CD4-positive, alpha-beta T cell (primary cell): Measurements from ENCODE around the gene KLHL33. TPM values are rescaled to one million over a fixed set of nuclear protein-coding genes. Genes with fewer than 3 reads are reported as not detected.

Source experiments
- ATAC-seq: fragments of 200-7000 bp; cut with Tn5 transposase; one replicate; pipeline ENCODE4 v1.10.0; 2022; ENCODE audit warnings: mild to moderate bottlenecking; ENCODE audit not compliant: poor library complexity
- CTCF ChIA-PET: fragments of 350-600 bp; sonication (Branson Sonifier 250); formaldehyde crosslinking; loops from one replicate; lab custom pipeline; 2021; ENCODE audit warnings: antibody characterized with exemption, inconsistent platforms; lab: Charles Lee
- POLR2A ChIA-PET: fragments of 350-600 bp; sonication (Branson Sonifier 250); formaldehyde crosslinking; loops from one replicate; lab custom pipeline; 2021; ENCODE audit warnings: antibody characterized with exemption, inconsistent platforms; lab: Charles Lee
- DNase-seq, 14 experiments: peaks; one replicate each; pipeline ENCODE4 v3.0.0-alpha.2; 2013 to 2020; ENCODE audit warnings: mixed read lengths in 2 of 14
- H3K27ac ChIP-seq, 2 donors: one replicate each; pipeline versions ENCODE4 v1.5.1 to v1.7.0; 2013; ENCODE audit warnings: low read length in 2 of 2, low read depth in 1 of 2, mild to moderate bottlenecking in 1 of 2
- H3K27me3 ChIP-seq, 2 experiments: 1 replicate in 1 of 2; 2 replicates in 1 of 2; pipeline versions ENCODE4 v1.6.1 to v1.7.0; 2013; ENCODE audit warnings: low read length in 2 of 2, control low read depth in 1 of 2, mild to moderate bottlenecking in 1 of 2, moderate library complexity in 1 of 2; ENCODE audit not compliant: insufficient read depth in 2 of 2, control insufficient read depth in 1 of 2
- H3K36me3 ChIP-seq: one replicate; pipeline ENCODE4 v1.6.1; 2013; ENCODE audit warnings: low read length, control low read depth; ENCODE audit not compliant: insufficient read depth
- H3K4me1 ChIP-seq: one replicate; pipeline ENCODE4 v1.6.1; 2013; ENCODE audit warnings: low read length, control low read depth; ENCODE audit not compliant: insufficient read depth
- H3K4me3 ChIP-seq: one replicate; pipeline ENCODE4 v1.5.1; 2013; ENCODE audit warnings: mild to moderate bottlenecking, low read length, moderate library complexity
- H3K9me3 ChIP-seq, 2 experiments: 1 replicate in 1 of 2; 2 replicates in 1 of 2; pipeline versions ENCODE4 v1.6.1 to v1.7.0; 2013; ENCODE audit warnings: low read length in 2 of 2, mild to moderate bottlenecking in 2 of 2, control low read depth in 1 of 2, moderate library complexity in 1 of 2; ENCODE audit not compliant: control insufficient read depth in 1 of 2, insufficient read depth in 1 of 2
- H3K27ac Mint-ChIP-seq: one replicate; pipeline ENCODE4 v1.8.0; 2020; ENCODE audit warnings: mixed read lengths
- H3K27me3 Mint-ChIP-seq: one replicate; pipeline ENCODE4 v1.8.0; 2021; ENCODE audit warnings: mixed read lengths
- H3K36me3 Mint-ChIP-seq: one replicate; pipeline ENCODE4 v1.8.0; 2021; ENCODE audit warnings: low read depth, mixed read lengths
- H3K4me1 Mint-ChIP-seq: one replicate; pipeline ENCODE4 v1.8.0; 2021; ENCODE audit warnings: low read depth, mixed read lengths
- H3K4me3 Mint-ChIP-seq: one replicate; pipeline ENCODE4 v1.8.0; 2020; ENCODE audit warnings: mild to moderate bottlenecking, mixed read lengths
- H3K9me3 Mint-ChIP-seq: one replicate; pipeline ENCODE4 v1.8.0; 2020; ENCODE audit warnings: mixed read lengths
- intact Hi-C, 2 experiments: fragments of 100-400 bp; cut with DNase I in 1 of 2; cut with micrococcal nuclease in 1 of 2; formaldehyde crosslinking; loops; one replicate each; pipeline versions ENCODE4 v1.15.1 to v1.9.0; 2023 to 2025; cut with DNase I, micrococcal nuclease
- total RNA-seq, 174 experiments: library from RNA in 2 of 174; stranded (reverse) in 2 of 174; gene quantifications; one replicate each; pipeline ENCODE4 v1.2.3 and lab custom pipeline; 2021 to 2026
- TF ChIP-seq, protein P1 (sequence below): fragments of 200-600 bp; IDR thresholded peaks from one replicate; pipeline ENCODE4 v1.8.0; 2022; ENCODE audit warnings: antibody characterized with exemption, mild to moderate bottlenecking

Gene KLHL33
- total RNA-seq, 2 experiments from 2014 or later = 0.19 to 0.31 TPM

DNA sequence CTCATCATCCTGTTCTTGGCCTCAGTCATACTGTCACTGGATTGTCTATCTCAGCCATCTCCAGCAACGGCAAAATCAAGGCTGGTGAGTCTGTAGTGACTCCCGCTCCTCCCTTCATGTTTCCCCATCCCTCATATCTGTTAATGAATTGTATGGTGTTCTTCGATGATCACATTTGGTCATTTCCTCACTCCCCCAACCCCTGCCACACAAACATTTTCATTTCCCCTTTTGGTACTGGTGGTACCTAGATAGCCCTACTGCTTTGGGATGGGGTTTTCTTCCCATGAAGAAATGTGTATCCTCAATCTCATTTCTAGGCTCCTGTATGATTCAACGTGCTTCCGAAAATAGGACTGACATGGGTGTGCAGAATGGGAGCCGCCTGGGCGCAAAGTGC, 2.7 kb upstream of the KLHL33 start:
- Mint-ChIP-seq H3K27ac (no peak overlapping the region), H3K9me3 (no peaks in the 10 kb centered on the region), H3K36me3 (no peaks in the 10 kb centered on the region), H3K27me3 (no peaks in the 10 kb centered on the region), H3K4me3 (no peak overlapping the region), H3K4me1 (peaks cover 22% of the 10 kb centered on the region)
- Histone ChIP-seq H3K9me3 (no peaks in the 10 kb centered on the region), H3K36me3 (no peaks in the 10 kb centered on the region), H3K4me1 (peaks cover 21% of the 10 kb centered on the region), H3K4me3 (no peak overlapping the region), H3K27ac (no peak overlapping the region), H3K27me3 (no peaks in the 10 kb centered on the region)
- ChIA-PET POLR2A (no interaction called here), CTCF (no interaction called here)
- no peak for DNase-seq
- intact Hi-C loops = no loop called here
- TF ChIP-seq, protein P1, sequence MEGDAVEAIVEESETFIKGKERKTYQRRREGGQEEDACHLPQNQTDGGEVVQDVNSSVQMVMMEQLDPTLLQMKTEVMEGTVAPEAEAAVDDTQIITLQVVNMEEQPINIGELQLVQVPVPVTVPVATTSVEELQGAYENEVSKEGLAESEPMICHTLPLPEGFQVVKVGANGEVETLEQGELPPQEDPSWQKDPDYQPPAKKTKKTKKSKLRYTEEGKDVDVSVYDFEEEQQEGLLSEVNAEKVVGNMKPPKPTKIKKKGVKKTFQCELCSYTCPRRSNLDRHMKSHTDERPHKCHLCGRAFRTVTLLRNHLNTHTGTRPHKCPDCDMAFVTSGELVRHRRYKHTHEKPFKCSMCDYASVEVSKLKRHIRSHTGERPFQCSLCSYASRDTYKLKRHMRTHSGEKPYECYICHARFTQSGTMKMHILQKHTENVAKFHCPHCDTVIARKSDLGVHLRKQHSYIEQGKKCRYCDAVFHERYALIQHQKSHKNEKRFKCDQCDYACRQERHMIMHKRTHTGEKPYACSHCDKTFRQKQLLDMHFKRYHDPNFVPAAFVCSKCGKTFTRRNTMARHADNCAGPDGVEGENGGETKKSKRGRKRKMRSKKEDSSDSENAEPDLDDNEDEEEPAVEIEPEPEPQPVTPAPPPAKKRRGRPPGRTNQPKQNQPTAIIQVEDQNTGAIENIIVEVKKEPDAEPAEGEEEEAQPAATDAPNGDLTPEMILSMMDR = no peak
- no peak for ATAC-seq

DNA sequence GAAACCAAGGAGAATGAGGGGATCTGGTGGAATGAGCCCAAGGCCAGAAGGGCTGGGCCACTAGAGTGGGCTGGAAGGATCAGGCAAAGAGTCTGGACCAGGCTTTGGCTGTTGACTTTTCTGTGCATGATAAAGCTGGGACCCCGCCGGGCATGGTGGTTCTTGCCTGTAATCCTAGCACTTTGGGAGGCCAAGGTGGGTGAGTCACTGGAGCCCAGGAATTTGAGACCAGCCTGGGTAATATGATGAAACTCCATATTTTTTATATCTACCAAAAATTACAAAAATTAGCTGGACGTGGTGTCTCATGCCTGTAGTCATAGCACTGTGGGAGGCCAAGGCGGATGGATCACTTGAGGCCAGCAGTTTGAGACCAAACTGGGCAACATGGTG, 393 bp upstream of the KLHL33 start:
- no peaks in the 10 kb centered on the region for H3K9me3 Mint-ChIP-seq
- H3K27me3 Mint-ChIP-seq = no peaks in the 10 kb centered on the region
- H3K27ac Mint-ChIP-seq = no peak overlapping the region
- peaks cover 14% of the 10 kb centered on the region for H3K4me1 ChIP-seq
- H3K9me3 ChIP-seq = no peaks in the 10 kb centered on the region
- CTCF ChIA-PET = no interaction called here
- no peak for ATAC-seq
- no peak overlapping the region for H3K27ac ChIP-seq
- no peaks in the 10 kb centered on the region for H3K36me3 ChIP-seq
- intact Hi-C loops = no loop called here
- POLR2A ChIA-PET = no interaction called here
- H3K27me3 ChIP-seq = no peaks in the 10 kb centered on the region
- peaks cover 14% of the 10 kb centered on the region for H3K4me1 Mint-ChIP-seq
- no peak overlapping the region for H3K4me3 ChIP-seq
- no peak for DNase-seq
- H3K4me3 Mint-ChIP-seq = no peak overlapping the region
- TF ChIP-seq, protein P1 = no peak
- no peaks in the 10 kb centered on the region for H3K36me3 Mint-ChIP-seq

DNA sequence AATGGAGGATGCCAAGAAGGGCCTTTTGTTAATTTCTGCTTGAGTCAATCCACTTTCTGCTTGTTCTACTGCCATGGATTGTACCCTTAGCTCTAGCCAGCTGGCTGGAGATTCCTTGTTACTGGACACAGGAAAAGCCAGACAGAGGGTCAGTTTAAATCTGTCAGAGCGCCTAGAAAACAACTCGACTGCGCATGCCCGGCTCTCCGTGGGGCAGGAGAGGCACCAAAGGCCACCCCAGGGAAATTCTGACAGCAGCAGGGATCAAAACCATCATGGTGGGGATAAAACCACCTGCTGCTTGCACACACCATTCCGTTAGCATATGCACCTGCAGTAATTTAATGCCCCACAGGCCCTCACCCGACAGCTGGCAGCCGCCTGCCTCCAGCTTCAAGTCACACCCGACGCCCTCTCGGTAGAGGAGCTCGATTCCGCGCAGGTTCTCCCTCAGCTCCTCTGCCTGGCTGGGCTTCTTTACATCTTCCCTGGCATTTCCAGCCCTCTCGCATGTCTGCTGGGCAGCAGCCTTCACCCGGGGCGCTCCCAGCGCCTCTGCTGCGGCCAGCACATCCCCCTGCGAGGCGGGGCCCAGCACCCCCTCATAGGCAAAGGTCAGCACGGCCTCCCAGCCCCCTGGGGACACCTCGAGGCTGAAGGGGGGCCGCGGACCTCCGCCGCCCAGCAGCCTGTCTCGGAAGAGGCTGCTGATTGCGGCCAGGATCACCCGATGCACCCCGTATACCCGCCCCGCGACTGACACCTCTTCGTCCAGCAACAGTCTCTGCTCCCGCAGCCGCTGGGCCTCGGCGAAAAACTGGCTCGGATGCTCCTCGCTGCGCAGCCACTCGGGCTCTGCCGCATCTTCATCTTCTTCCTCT, 1.0 kb downstream of the KLHL33 start:
- Mint-ChIP-seq H3K36me3 (no peaks in the 10 kb centered on the region), H3K27ac (no peak overlapping the region), H3K4me1 (peaks cover 3% of the 10 kb centered on the region), H3K9me3 (no peaks in the 10 kb centered on the region), H3K4me3 (no peak overlapping the region), H3K27me3 (no peaks in the 10 kb centered on the region)
- Histone ChIP-seq H3K4me3 (no peak overlapping the region), H3K27ac (no peak overlapping the region), H3K9me3 (no peaks in the 10 kb centered on the region), H3K4me1 (peaks cover 4% of the 10 kb centered on the region), H3K27me3 (no peaks in the 10 kb centered on the region), H3K36me3 (no peaks in the 10 kb centered on the region)
- TF ChIP-seq, protein P1 = no peak
- DNase-seq (no peak), ATAC-seq (no peak)
- ChIA-PET CTCF (no interaction called here), POLR2A (no interaction called here)
- intact Hi-C loops = no loop called here
